Tibial nerve (tissue), 3 donors: Measurements from ENCODE around the gene TEX36.

Experiments used
- POLR2A ChIP-seq, 2 donors: fragments of 450-650 bp; IDR thresholded peaks; one replicate each; pipeline ENCODE4 v1.6.1; 2017; ENCODE audit warnings: antibody characterized with exemption in 2 of 2, mild to moderate bottlenecking in 2 of 2, moderate library complexity in 2 of 2
- TF ChIP-seq, protein P1 (sequence below), 5 experiments: fragments of 200-600 bp in 3 of 5; fragments of 450-650 bp in 2 of 5; sonication (generic) in 3 of 5; IDR thresholded peaks; one replicate each; pipeline ENCODE4 v1.5.1; 2016 to 2019; ENCODE audit warnings: antibody characterized with exemption in 5 of 5, mild to moderate bottlenecking in 3 of 5, moderate library complexity in 2 of 5

DNA sequence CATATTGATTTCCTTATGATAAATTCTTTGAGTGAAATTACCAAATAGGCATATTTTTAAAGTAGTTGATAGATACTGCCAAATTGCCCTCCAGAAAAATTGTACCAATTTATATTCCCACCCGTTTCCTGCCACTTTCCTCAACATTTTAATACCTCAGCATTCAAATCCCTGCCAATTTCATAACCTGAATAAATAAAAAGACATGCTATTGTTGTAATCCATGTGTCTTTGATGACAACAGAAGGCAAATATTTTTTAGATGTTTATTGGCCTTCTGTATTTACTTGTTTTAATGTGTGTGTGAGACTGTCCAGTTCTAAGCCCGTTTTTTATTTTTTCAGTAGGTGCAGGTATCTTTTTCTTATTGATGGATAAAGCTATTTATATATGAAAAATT lies 71.7 kb downstream of the TEX36 start:
- TF ChIP-seq POLR2A (IDR thresholded peaks at IDR 0.05) = no peak
- TF ChIP-seq, protein P1, sequence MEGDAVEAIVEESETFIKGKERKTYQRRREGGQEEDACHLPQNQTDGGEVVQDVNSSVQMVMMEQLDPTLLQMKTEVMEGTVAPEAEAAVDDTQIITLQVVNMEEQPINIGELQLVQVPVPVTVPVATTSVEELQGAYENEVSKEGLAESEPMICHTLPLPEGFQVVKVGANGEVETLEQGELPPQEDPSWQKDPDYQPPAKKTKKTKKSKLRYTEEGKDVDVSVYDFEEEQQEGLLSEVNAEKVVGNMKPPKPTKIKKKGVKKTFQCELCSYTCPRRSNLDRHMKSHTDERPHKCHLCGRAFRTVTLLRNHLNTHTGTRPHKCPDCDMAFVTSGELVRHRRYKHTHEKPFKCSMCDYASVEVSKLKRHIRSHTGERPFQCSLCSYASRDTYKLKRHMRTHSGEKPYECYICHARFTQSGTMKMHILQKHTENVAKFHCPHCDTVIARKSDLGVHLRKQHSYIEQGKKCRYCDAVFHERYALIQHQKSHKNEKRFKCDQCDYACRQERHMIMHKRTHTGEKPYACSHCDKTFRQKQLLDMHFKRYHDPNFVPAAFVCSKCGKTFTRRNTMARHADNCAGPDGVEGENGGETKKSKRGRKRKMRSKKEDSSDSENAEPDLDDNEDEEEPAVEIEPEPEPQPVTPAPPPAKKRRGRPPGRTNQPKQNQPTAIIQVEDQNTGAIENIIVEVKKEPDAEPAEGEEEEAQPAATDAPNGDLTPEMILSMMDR (IDR thresholded peaks at IDR 0.05) = no peak
